B cell (primary cell): ENCODE measurements around the gene ZBTB47.

ENCODE experiments used
- CTCF ChIP-seq: fragments of 200-600 bp; IDR thresholded peaks from one replicate; pipeline ENCODE4 v1.8.0; 2022; ENCODE audit warnings: antibody characterized with exemption, mild to moderate bottlenecking
- EZH2 ChIP-seq: IDR thresholded peaks from 2 replicates; pipeline ENCODE4 v1.6.1; 2012; ENCODE audit warnings: borderline replicate concordance, low read depth, mild to moderate bottlenecking, moderate library complexity, low read length; ENCODE audit not compliant: insufficient read depth, poor library complexity, severe bottlenecking

GRCh38 chr3:42684632-42685362 is 31.3 kb downstream of the ZBTB47 start:
- TF ChIP-seq EZH2 (no peak), CTCF (no peak)
